Lung (tissue), 12 donors: ENCODE data around the gene PRLHR. TPM values are rescaled to one million over a fixed set of nuclear protein-coding genes. Genes with fewer than 3 reads are reported as not detected.
A peak's percentile ranks its signal among the peaks of the same experiment; 100 is the strongest.

Experiments
- ATAC-seq: fragments of 200-7000 bp; cut with Tn5 transposase; one replicate; pipeline ENCODE4 v1.9.1; 2020; ENCODE audit warnings: moderate number of reproducible peaks; ENCODE audit not compliant: insufficient read depth, low FRiP score
- DNase-seq, 3 donors: peaks; one replicate each; pipeline ENCODE4 v3.0.0-alpha.2; 2013 to 2017
- H3K27ac ChIP-seq, 2 donors: one replicate each; pipeline ENCODE4 v1.5.1; 2013; ENCODE audit warnings: mild to moderate bottlenecking in 2 of 2, moderate library complexity in 2 of 2, control low read depth in 1 of 2, inconsistent platforms in 1 of 2, low read depth in 1 of 2, low read length in 1 of 2
- H3K27me3 ChIP-seq, 3 donors: one replicate each; pipeline ENCODE4 v1.5.1; 2013; ENCODE audit warnings: low read length in 2 of 3; ENCODE audit not compliant: control insufficient read depth in 3 of 3, insufficient read depth in 3 of 3
- H3K36me3 ChIP-seq, 4 donors: one replicate each; pipeline ENCODE4 v1.5.1; 2013; ENCODE audit warnings: low read length in 4 of 4, mild to moderate bottlenecking in 1 of 4, moderate library complexity in 1 of 4; ENCODE audit not compliant: control insufficient read depth in 4 of 4, insufficient read depth in 4 of 4
- H3K4me1 ChIP-seq, 5 donors: one replicate each; pipeline ENCODE4 v1.5.1; 2013; ENCODE audit warnings: low read length in 5 of 5, mild to moderate bottlenecking in 2 of 5, moderate library complexity in 1 of 5; ENCODE audit not compliant: control insufficient read depth in 5 of 5, insufficient read depth in 5 of 5
- H3K4me3 ChIP-seq: one replicate; pipeline ENCODE4 v1.5.1; 2013; ENCODE audit warnings: mild to moderate bottlenecking, control low read depth, moderate library complexity
- H3K9ac ChIP-seq, 2 donors: one replicate each; pipeline ENCODE4 v1.5.1; 2013; ENCODE audit warnings: low read length in 2 of 2, control low read depth in 1 of 2; ENCODE audit not compliant: insufficient read depth in 1 of 2
- H3K9me3 ChIP-seq, 4 donors: one replicate each; pipeline ENCODE4 v1.5.1; 2013; ENCODE audit warnings: low read length in 3 of 4, mild to moderate bottlenecking in 1 of 4, moderate library complexity in 1 of 4; ENCODE audit not compliant: control insufficient read depth in 4 of 4, insufficient read depth in 3 of 4
- CTCF ChIP-seq: IDR thresholded peaks from 2 replicates; pipeline ENCODE4 v1.5.1; 2012; ENCODE audit warnings: mild to moderate bottlenecking; ENCODE audit errors: control extremely low read depth, extremely low read depth
- WGBS, 2 donors: extraction: QIAGEN DNeasy Blood & Tissue Kit; methylation state at CpG; one replicate each; pipeline ENCODE4 v1.1.7; 2013; 5-methylcytosine and 5-hydroxymethylcytosine counted together
- polyA plus RNA-seq, 2 donors: library from polyadenylated mRNA; stranded (reverse); fragments of 200-250 nt; gene quantifications; one replicate each; pipeline ENCODE4 v1.2.1, GENCODE V29; 2013
- total RNA-seq, 2 donors: library from RNA; depleted of rRNA in 1 of 2; stranded (reverse); fragments of >200 nt in 1 of 2; gene quantifications; one replicate each; pipeline ENCODE4 v1.2.1, GENCODE V29; 2014 to 2021
- donor health status: control.
- donor health status: control.
- donor health status: Bipolar disorder and iron deficiency.
- donor health status: healthy.
- donor health status: DM: yes; HTN: yes; CAD: no.

The PRLHR gene
- total and polyA plus RNA-seq, 4 donors: not detected

GRCh38 chr10:118563373-118563890, 32.0 kb downstream of the PRLHR start:
- no peak overlapping the region for H3K9ac ChIP-seq
- no peak for TF ChIP-seq CTCF
- 87 to 91% methylated on average over 3 of the region's 3 CpGs for WGBS, 2 donors
- no peak for ATAC-seq
- no peaks in the 10 kb centered on the region for H3K27me3 ChIP-seq
- H3K9me3 ChIP-seq: peaks cover 0 to 3% (median 2%) of the 10 kb centered on the region in 4 donors
- H3K27ac ChIP-seq: no peak overlapping the region
- H3K4me3 ChIP-seq: no peak overlapping the region
- H3K4me1 ChIP-seq: no peaks in the 10 kb centered on the region
- no peaks in the 10 kb centered on the region for H3K36me3 ChIP-seq
- DNase-seq: no peak

DNA sequence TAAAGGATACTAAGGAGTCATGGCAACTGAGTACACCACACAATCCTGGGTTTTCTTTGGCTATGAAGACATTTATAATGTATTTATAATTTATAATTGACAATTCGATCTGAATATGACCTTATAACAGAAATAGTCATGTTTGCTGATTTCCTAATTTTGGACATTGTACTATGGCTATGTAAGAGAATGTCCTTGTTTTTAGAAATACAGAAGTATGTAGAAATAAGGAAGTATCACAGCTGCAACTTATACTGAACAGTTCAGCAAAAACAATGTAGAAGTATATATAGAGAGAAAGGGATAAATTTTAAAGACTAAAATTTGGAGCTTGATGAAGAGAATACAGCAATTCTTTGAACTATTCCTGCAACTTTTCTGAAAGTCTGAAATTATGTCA, 32.6 kb downstream of the PRLHR start:
- H3K36me3 ChIP-seq: no peaks in the 10 kb centered on the region
- H3K9ac ChIP-seq: no peak overlapping the region
- TF ChIP-seq CTCF: no peak
- DNase-seq (peak in 1 of 3 donors; percentile 25), ATAC-seq (no peak)
- H3K4me3 ChIP-seq: no peak overlapping the region
- no peaks in the 10 kb centered on the region for H3K4me1 ChIP-seq
- H3K27ac ChIP-seq: no peak overlapping the region
- no peaks in the 10 kb centered on the region for H3K27me3 ChIP-seq
- whole genome bisulfite sequencing, 2 donors: 64 to 70% methylated on average over 1 of the region's 1 CpG
- H3K9me3 ChIP-seq: peaks cover 0 to 3% (median 2%) of the 10 kb centered on the region in 4 donors

- DNase-seq (peak in 1 of 3 donors; percentile 16), ATAC-seq (no peak)
- Histone ChIP-seq H3K4me3 (no peak overlapping the region), H3K9ac (no peak overlapping the region), H3K36me3 (no peaks in the 10 kb centered on the region), H3K9me3 (peaks cover 0 to 6% (median 2%) of the 10 kb centered on the region in 4 donors), H3K27ac (no peak overlapping the region), H3K4me1 (no peaks in the 10 kb centered on the region), H3K27me3 (peaks cover 0 to 2% (median 0%) of the 10 kb centered on the region in 3 donors)
- 44 to 61% methylated on average over 4 of the region's 4 CpGs for WGBS, 2 donors
- TF ChIP-seq CTCF: no peak
Observed at GRCh38 chr10:118557946-118558345, 37.5 kb downstream of the PRLHR start.

DNA sequence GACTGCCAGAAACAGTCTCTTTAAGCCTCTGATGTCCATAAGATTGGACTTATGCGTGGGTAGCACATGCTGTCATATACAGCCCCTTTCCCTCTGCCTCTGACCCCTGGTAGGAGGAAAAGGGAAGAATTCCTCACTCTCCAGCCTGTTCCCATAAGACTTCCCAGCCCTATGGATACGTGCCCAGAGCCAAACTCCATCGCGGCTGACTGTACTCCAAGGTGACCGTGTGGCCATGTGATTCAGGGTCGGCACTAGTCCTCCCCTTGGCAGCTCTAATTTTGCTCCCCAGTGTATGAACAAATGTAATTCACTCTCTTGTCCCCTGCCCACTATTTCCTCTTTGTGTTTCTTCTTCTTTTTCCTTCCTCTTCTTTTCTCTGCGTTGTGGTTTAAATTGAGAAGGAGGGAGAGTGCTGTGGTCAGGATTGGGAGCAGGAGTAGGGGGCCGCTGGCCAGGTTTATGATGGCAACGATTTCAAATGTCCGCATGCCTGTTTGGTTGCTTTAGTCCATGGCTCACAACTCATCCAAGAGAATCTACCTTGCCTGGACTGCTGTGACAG, 43.8 kb downstream of the PRLHR start:
- Histone ChIP-seq H3K27ac (no peak overlapping the region), H3K4me3 (no peak overlapping the region), H3K9ac (no peak overlapping the region), H3K9me3 (no peaks in the 10 kb centered on the region), H3K36me3 (no peaks in the 10 kb centered on the region), H3K27me3 (peaks cover 0 to 2% (median 0%) of the 10 kb centered on the region in 3 donors), H3K4me1 (no peaks in the 10 kb centered on the region)
- WGBS, 2 donors: 41 to 56% methylated on average over 10 of the region's 10 CpGs
- ATAC-seq (no peak), DNase-seq (no peak)
- no peak for TF ChIP-seq CTCF
